Mononuclear cell (primary cell): ENCODE measurements around the gene ALKBH4. TPM values are rescaled to one million over a fixed set of nuclear protein-coding genes. Genes with fewer than 3 reads are reported as not detected.
"Not testable (repeated sequence)": the region's sequence is repeated elsewhere in the genome, so short reads cannot be mapped to it uniquely, and the experiment has no call there.

ENCODE experiments used
- H3K27me3 ChIP-seq: 2 replicates; pipeline ENCODE4 v1.6.0; 2011; ENCODE audit warnings: low read length, control low read depth; ENCODE audit not compliant: insufficient read depth
- H3K4me1 ChIP-seq: 2 replicates; pipeline ENCODE4 v1.5.1; 2011; ENCODE audit warnings: mild to moderate bottlenecking, low read length, control low read depth; ENCODE audit not compliant: insufficient read depth
- H3K4me3 ChIP-seq: 2 replicates; pipeline ENCODE4 v1.5.1; 2011; ENCODE audit warnings: mild to moderate bottlenecking, low read length, moderate library complexity
- H3K9me3 ChIP-seq: 2 replicates; pipeline ENCODE4 v1.5.1; 2011; ENCODE audit warnings: low read depth, mild to moderate bottlenecking, control low read depth, low read length
- total RNA-seq: library from RNA; depleted of rRNA; stranded (reverse); fragments of >200 nt; gene quantifications from one replicate; pipeline ENCODE4 v1.2.3, GENCODE V29; 2012

The ALKBH4 gene
- total RNA-seq, 1 donor: 6.5 TPM

DNA sequence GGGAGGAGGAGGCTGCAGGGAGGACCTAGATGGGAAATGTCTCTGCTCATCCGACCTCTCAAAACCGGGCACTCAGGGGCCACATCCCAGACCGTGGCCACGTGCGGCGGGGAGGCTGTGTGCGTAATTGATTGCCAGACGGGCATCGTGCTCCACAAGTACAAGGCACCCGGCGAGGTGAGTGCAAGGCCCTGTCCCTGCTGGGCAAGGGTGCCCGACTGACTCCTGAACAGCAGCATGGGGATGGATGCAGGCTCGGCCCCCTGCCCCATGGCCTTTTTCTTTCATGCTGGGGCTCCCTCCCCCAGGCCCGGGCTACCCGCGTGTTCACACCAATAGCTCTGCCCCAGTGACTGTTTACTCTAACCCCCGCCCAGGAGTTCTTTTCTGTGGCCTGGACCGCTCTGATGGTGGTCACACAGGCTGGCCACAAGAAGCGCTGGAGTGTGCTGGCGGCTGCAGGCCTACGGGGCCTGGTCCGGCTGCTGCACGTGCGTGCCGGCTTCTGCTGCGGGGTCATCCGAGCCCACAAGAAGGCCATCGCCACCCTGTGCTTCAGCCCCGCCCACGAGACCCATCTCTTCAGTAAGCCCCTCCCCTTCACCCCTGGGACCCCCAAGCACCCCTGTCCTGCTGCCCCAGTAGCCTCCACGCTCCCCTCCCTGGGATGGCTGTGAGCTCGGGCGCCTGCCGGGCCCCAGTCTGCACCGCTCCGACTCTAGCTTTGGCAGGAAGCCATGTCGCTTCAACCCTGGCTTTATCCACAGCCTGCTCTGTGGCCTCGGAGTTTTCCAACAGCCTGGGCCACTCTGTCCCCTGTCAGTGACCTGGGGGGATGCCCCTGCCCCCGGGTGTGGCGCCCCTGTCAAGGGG, 4.1 kb upstream of the ALKBH4 start:
- Histone ChIP-seq H3K27me3 (no peaks in the 10 kb centered on the region), H3K9me3 (no peaks in the 10 kb centered on the region), H3K4me1 (peaks cover 21% of the 10 kb centered on the region), H3K4me3 (no peak overlapping the region)

DNA sequence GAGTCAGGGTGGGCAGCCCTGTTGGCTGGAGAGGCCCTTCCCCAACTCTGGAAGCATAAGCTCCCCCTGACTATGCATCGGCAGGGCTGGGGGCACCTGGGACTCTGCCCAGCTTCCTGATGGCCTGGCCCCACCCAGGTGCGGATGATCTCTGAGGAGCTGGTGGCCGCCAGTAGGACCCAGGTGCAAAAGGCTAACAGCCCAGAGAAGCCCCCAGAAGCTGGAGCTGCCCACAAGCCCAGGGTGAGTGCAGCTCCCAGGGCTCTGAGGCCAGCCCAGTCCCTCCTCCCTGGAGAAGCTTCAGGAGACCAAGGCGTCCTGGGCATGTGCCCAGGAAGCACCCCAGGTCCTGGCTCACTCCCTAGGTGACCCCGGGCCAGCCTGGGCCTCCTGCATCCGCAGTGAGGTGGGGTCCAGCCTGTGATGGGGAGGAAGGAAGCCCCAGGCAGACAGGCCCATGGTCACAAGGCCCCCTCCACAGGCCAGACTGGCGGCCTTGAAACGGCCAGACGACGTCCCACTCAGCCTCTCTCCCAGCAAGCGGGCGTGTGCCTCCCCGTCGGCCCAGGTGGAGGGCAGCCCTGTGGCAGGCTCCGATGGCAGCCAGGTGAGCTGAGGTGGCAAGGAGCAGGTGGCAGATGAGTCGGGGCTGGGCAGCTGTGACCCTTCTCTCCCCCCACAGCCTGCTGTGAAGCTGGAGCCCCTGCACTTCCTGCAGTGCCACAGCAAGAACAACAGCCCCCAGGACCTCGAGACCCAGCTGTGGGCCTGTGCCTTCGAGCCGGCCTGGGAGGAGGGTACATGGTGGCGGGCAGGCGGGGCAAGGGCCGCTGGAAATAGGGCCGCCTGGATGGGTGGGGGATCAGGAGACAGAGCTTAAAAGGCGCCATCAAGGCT, 3.2 kb upstream of the ALKBH4 start:
- H3K4me1 ChIP-seq: peaks cover 25% of the 10 kb centered on the region
- no peak overlapping the region for H3K4me3 ChIP-seq

DNA sequence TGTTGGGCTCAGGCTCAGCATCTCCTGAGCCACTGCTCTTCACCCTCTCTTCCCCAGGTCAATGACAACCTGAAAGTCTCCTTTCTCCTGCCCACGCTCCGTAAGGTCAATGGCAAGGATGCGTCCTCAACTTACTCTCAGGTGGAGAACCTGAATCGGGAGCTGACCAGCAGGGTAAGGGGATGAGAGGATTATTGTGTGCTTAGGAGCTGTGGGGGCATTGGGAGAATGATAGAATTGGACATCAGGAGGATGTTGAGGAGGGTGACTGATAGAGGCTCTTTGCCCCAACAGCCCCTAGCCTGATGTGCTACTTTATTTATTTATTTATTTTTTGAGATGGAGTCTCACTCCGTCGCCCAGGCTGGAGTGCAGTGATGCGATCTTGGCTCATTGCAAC, 1.4 kb upstream of the ALKBH4 start:
- Histone ChIP-seq H3K4me3 (no peak overlapping the region), H3K9me3 (no peaks in the 10 kb centered on the region), H3K4me1 (peaks cover 25% of the 10 kb centered on the region), H3K27me3 (no peaks in the 10 kb centered on the region)

More for the DNA sequence above, 3.2 kb upstream of the ALKBH4 start:
- Histone ChIP-seq H3K27me3 (no peaks in the 10 kb centered on the region), H3K9me3 (no peaks in the 10 kb centered on the region)

DNA sequence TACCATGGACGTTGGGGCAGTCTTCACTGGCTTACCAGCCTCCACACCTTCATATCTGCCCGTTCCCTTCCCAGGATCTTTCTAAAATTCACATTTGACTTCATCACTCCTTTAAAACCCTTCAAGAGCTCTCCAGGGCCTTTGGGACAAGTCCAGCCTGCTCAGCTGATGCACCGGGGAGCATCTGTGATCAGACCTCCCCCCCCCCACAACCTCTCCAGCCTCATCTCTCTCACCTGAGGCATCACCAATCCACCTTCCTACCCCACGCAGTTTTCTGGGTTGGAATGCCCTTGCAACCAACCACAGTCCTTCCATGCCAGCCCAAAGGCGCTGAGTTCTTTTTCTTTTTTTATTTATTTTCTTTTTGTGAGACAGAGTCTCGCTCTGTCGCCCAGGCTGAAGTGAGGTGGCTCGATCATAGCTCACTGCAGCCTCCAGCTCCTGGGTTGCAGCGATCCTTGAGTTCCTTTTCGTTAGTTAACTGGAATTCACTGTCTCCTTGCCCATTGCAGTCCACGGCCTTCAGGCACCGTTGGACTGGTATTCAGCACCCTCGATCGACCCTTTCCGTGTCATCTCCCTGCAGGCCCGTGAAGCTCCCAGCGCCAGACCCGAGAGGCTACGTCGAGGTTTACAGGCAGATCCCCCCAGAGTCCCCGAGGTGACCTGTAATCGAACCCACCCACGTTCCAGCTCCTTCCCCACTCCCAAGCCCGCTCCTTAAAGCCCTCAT, 654 bp downstream of the ALKBH4 start:
- no peaks in the 10 kb centered on the region for H3K9me3 ChIP-seq
- H3K4me1 ChIP-seq: peaks cover 25% of the 10 kb centered on the region
- H3K4me3 ChIP-seq: peak overlapping the region; percentile 77
- H3K27me3 ChIP-seq: no peaks in the 10 kb centered on the region

DNA sequence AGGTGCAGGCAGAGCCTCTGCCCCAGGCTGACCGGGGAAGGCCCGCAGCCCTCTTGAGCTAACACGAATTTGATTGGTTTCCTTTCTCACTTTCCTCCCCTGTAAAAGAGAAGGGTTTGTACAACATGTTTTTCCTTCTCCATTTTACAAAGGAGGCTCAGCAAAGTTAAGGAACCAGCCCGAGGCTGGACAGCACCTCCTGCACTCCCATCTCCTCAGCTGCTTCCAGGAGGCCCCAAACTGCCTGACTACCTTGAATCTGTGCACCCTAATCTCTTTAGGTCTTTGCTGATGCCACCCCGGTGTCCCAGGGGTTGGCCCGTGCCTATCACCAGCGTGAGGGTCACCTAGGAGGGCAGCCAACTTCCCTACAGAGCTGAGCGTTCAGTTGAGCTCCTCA, 4.2 kb downstream of the ALKBH4 start:
- Histone ChIP-seq H3K4me3 (no peak overlapping the region), H3K27me3 (no peaks in the 10 kb centered on the region), H3K4me1 (peaks cover 15% of the 10 kb centered on the region), H3K9me3 (no peaks in the 10 kb centered on the region)

DNA sequence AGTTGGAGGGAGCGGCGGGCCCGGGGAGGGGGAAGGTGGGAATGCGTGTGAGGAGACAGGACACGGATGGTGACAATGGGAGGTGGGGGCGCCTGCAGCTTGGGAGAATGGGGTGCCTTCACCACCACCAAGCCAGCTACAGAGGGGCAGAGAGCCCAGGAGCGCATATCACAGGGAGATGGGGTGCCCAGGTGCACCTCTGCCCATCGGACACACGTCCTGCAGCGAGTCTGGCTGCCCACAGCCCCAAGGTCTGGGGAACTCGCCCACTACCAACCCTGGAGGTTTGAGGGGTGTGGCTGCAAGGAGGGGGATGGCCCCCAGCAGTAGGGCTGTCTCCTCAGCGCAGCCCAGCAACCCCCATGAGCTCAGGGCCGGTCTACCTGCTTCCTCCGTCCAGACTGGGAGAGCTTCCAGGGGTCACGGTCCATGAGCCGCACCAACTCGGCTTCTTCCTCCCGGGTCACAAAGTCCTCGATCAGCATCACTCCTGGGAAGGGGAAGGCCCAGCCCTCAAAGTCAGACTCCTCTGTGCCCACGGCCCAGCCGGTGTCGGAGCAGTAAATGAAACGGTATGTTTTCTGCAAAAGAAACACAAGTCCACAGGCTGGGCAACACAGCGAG, 5.3 kb downstream of the ALKBH4 start:
- H3K4me1 ChIP-seq: peaks cover 10% of the 10 kb centered on the region
- no peaks in the 10 kb centered on the region for H3K9me3 ChIP-seq
- no peaks in the 10 kb centered on the region for H3K27me3 ChIP-seq
- no peak overlapping the region for H3K4me3 ChIP-seq

DNA sequence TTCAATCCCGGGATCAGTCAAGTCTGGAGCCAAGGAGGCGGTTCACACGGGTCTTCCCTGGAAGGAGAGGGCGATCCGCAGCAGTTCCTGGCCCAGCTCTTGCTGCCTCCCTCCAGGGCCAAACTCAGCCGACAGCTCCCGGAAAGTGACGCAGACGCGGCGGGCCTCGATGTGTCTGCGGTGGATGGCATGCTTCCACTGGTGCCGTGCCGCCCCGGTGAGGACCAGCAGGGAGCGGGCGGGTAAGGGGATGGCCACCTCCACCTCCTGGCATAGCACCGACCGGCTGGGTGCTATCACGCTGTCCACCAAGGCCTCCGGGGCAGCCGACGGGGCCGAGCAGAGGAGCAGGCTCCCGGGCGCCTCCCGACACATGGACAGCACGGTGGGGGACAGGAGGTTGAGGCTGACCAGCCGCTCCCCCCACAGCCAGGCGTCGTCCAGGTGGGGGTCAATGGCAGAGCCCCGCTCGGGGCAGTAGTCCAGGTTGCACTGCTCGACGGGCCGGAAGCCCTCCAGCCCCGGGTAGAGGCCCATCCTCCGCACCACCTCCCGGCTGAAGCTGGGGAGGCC, 7.2 kb downstream of the ALKBH4 start:
- H3K4me1 ChIP-seq: no peaks in the 10 kb centered on the region
- no peaks in the 10 kb centered on the region for H3K27me3 ChIP-seq
- H3K9me3 ChIP-seq: no peaks in the 10 kb centered on the region
- H3K4me3 ChIP-seq: no peak overlapping the region

DNA sequence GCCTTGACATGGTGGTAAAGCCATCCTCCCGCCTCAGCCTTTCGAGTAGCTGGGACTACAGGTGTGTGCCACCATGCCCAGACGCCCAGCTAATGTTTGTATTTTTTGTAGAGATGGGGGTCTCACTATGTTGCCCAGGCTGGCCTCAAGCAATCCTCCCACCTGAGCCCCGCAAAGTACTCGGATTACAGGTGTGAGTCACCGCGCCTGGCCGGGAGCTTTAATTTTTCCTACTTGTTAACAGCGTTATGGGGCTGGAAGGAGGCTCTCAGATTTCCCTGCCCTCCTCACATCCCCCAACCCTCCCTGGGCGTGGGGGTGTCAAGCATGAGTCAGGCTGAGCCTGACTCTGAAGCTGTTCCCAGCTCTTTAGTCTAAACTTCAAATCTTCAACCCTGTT, 8.3 kb downstream of the ALKBH4 start:
- no peaks in the 10 kb centered on the region for H3K4me1 ChIP-seq
- no peaks in the 10 kb centered on the region for H3K27me3 ChIP-seq
- no peaks in the 10 kb centered on the region for H3K9me3 ChIP-seq
- no peak overlapping the region for H3K4me3 ChIP-seq

DNA sequence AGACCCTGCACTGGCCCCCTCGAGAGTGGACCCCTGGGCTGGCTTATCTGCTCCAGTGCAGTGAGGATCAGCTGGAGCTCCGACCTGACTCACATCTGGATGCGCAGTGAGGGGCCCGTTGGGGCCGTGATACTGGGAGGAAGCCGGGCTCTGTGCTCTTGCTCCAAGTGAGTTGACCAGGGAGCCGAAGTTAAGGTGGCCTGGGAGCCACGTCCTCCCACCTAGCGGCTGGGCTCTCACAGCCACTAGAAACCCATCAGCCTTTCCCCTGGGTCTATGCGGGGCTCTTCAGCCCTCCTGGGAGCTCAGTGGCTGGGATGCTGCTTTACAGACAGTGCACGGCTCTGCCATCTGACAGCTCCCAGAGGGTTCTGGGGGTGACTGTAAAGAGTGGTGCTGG, 9.1 kb downstream of the ALKBH4 start:
- H3K4me3 ChIP-seq: no peak overlapping the region
- H3K4me1 ChIP-seq: no peaks in the 10 kb centered on the region
- H3K27me3 ChIP-seq: no peaks in the 10 kb centered on the region
- no peaks in the 10 kb centered on the region for H3K9me3 ChIP-seq

DNA sequence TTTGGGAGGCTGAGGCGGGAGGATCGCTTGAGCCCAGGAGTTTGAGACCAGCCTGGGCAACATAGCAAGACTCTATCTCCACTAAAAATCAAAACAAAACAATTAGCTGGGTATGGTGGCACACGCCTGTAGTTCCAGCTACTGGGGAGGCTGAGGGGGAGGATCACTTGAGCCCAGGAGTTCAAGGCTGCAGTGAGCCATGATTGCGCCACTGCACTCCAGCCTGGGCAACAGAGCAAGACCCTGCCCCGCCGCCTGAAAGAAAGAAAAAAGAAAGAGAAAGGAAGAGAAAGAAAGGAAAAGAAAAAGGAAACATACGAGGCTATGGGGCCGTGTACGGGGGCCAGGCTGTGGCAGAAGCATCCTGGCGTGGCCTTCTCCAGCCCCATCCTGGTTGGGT, 9.7 kb downstream of the ALKBH4 start:
- not testable (repeated sequence) for H3K9me3 ChIP-seq, H3K4me3 ChIP-seq, H3K27me3 ChIP-seq, H3K4me1 ChIP-seq

DNA sequence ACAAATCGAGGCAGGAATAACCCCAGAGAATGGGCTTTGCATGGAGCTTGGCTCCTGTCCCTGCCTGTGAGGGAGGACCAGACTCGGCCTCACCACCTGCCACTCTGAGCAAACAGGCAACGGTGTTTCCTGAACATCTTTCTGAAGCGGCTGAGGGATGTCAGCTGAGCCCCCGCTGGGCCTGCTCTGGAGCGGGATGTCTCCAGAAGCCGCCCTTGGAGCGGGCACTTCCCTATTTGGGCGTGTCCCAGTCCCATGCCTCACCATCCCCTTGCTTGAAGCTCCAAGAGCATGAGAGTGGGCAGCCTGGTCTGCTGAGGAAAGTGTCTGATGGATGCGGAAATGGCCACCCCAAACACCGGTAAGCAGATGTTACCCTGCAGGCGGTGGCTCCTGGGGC, 10.2 kb downstream of the ALKBH4 start:
- Histone ChIP-seq H3K4me3 (no peak overlapping the region), H3K9me3 (no peaks in the 10 kb centered on the region), H3K4me1 (no peaks in the 10 kb centered on the region), H3K27me3 (no peaks in the 10 kb centered on the region)

DNA sequence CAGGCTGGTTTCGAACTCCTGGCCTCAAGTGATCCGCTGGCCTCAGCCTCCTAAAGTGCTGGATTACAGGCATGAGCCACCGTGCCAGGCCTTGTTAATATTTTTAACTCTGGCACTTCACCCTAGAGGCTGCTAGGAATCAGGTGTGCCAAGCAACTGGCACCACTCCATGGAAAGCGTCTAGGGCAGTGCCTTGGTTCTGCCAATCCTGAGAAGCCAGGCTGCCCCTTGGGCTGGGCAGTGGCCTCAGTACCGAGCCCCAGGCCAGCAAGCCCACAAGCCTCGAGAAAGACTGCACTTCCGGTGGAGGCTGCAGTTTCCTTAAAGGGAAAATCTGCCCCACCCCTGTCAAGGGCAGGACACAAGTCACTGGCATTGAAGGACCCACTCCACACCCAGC, 11.3 kb downstream of the ALKBH4 start:
- H3K27me3 ChIP-seq: no peaks in the 10 kb centered on the region
- no peaks in the 10 kb centered on the region for H3K9me3 ChIP-seq
- H3K4me1 ChIP-seq: no peaks in the 10 kb centered on the region
- no peak overlapping the region for H3K4me3 ChIP-seq

DNA sequence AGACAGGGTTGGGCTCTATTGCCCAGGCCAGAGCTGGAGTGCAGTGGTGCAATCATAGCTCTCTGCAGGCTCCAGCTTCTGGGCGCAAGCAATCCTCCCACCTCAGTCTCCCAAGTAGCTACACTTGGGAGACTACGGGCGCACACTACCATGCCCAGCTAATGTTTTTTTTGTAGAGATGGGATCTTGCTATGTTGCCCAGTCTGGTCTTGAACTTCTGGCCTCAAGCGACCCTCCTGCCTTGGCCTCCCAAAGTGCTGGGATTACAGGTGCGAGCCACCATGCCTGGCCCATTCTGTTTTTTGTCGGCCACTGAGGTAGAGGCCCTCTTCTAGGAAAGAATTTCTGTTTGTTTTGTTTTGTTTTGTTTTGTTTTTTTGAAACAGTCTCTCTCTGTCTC, 12.2 kb downstream of the ALKBH4 start:
- Histone ChIP-seq H3K4me3 (no peak overlapping the region), H3K9me3 (no peaks in the 10 kb centered on the region), H3K27me3 (no peaks in the 10 kb centered on the region), H3K4me1 (no peaks in the 10 kb centered on the region)

DNA sequence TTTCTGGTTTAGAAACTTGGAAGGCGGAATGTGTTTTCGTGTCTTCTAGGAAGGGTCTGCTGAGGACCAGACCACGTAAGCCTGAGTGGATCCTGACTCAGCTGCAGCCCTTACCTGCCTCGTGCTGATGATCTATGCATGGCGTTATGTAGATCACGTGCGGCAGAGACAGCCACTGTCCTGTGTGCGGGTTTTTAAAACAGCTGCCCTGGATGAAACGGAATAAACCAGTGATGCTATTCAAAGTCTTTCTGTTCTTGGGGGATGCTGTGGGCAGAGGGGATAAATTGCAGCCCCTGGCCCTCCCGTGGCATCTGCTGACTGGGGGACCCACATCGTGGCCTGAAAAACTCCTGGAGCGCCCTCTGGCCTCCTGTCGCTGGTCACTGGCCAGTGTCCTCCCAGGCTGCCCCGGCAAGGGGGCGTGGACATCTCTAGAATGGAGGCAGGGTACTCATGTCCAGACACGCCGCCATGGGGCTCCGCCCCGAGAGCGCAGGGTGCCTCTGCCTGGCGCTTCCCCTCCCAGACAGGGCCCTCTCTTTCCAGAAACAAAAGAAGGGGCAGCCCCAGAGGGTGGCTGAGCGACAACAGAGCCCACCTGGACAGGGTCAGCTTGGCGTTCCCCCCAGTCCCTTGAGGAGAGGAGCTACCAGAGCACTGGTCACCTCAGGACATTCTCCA, 13.2 kb downstream of the ALKBH4 start:
- Histone ChIP-seq H3K4me3 (no peak overlapping the region), H3K27me3 (no peaks in the 10 kb centered on the region), H3K9me3 (no peaks in the 10 kb centered on the region), H3K4me1 (no peaks in the 10 kb centered on the region)
